ENCODE results near the gene MPZL2. TPM values are rescaled to one million over a fixed set of nuclear protein-coding genes. Genes with fewer than 3 reads are reported as not detected.
"Not testable (repeated sequence)": the region's sequence is repeated elsewhere in the genome, so short reads cannot be mapped to it uniquely, and the experiment has no call there.

The MPZL2 gene
- total RNA-seq: 49.6 TPM

GRCh38 chr11:118263695-118264568 lies at the start of gene MPZL2:
Gene MPZL2, minus strand, starts transcription at chr11:118264297. Its CDS starts 144 bp downstream, at chr11:118264153.
- DNase-seq (ENCODE audit: low spot score) (no peak), ATAC-seq (peak; percentile 50)
- intact Hi-C loops (cut with DNase I): no loop called here

GRCh38 chr11:118313242-118313641 lies 49.1 kb upstream of the MPZL2 start:
- ATAC-seq: no peak
- no peak for DNase-seq (ENCODE audit: low spot score)
- intact Hi-C loops (cut with DNase I): loop anchor here (5.0 kb wide), 1 partner anchor 39 kb away; no protein-coding TSS in a partner anchor

GRCh38 chr11:118312328-118312727 lies 48.2 kb upstream of the MPZL2 start:
- intact Hi-C loops (cut with DNase I): loop anchor here (5.0 kb wide), 1 partner anchor 40 kb away; no protein-coding TSS in a partner anchor
- ATAC-seq: no peak
- no peak for DNase-seq (ENCODE audit: low spot score)

DNA sequence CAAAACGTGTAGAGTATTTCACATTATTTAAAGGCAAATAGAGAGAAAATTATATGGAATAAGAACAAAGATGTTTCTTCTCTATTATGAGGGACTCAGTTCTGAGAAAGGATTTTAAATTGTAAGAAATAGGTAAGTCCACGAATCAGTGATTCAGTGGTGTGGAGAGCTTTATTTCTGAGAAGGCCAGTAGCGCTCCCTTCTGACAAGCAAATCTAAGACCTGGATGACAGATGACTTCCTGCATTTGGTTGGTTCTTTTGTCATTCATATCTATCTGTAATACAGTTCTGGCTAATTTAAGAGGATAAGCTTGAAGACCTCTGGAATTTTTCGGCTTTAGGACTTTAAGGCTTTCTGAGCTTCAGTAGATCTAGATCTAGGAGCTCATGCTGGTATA lies 47.4 kb upstream of the MPZL2 start:
- intact Hi-C loops (cut with DNase I): loop anchor here (5.0 kb wide), 1 partner anchor 41 kb away; no protein-coding TSS in a partner anchor
- DNase-seq (ENCODE audit: low spot score) (no peak), ATAC-seq (no peak)

- no peak for DNase-seq (ENCODE audit: low spot score)
- ATAC-seq: no peak
- intact Hi-C loops (cut with DNase I): loop anchor here (5.0 kb wide), 1 partner anchor 41 kb away; no protein-coding TSS in a partner anchor
These were observed 46.8 kb upstream of the MPZL2 start for GRCh38 chr11:118310781-118311485.

DNA sequence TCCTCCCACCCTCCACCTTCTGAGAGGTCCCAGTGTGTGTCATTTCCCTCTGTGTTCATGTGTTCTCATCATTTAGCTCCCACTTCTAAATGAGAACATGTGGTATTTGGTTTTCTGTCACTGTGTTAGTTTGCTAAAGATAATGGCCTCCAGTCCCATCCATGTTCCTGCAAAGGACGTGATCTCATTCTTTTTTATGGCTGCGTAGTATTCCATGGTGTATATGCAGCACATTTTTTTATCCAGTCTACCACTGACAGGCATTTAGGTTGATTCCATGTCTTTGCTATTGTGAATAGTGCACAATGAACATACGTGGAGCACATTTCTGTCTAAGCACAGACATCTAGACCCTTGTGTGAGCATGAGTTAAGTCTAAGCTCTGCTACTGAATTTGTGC lies 46.2 kb upstream of the MPZL2 start:
- ATAC-seq: no peak

DNA sequence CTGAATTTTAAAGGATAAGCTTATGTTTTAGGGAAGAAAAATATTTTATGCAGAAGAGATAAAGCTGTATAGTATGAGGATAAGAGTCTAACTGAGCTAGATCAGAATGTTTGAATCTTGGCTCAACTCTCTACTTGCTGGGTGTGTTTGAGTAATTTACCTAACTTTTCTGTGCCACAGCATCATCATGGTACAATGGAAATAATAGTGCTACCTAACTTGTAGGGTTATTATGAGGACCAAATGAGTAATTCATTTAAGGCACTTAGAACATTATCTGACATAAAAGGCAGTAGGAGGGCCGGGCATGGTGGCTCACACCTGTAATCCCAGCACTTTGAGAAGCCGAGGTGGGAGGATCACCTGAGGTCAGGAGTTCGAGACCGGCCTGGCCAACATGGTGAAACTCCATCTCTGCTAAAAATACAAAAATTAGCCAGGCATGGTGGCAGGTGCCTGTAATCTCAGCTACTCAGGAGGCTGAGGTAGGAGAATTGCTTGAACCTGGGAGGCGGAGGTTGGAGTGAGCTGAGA lies 45.0 kb upstream of the MPZL2 start:
- DNase-seq (ENCODE audit: low spot score); ATAC-seq; intact Hi-C loops (cut with DNase I): not testable (repeated sequence)

More for the DNA sequence above, 46.2 kb upstream of the MPZL2 start:
- intact Hi-C loops (cut with DNase I): loop anchor here (5.0 kb wide), 1 partner anchor 42 kb away; no protein-coding TSS in a partner anchor
- DNase-seq (ENCODE audit: low spot score): no peak

DNA sequence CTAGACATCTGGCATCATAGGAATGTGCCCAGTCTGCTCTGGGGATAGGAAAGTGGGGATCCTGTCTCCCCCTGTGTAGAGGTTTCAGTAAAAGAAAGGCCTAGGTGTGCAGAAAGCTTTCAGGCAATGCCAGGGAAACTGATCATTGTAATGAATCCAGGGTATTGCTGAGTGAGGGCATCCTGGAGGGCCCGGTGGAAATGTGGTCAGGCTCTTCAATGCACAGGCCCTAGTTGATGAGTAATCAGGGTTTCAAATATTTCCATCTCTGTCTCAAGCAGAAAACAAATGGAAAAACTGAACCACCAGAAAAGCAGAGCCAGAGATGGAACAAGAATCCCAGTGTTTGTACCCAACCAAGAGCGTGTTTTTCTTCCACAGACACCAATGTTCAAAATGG lies 42.5 kb upstream of the MPZL2 start:
- DNase-seq (ENCODE audit: low spot score) (no peak), ATAC-seq (no peak)
- intact Hi-C loops (cut with DNase I): no loop called here

DNA sequence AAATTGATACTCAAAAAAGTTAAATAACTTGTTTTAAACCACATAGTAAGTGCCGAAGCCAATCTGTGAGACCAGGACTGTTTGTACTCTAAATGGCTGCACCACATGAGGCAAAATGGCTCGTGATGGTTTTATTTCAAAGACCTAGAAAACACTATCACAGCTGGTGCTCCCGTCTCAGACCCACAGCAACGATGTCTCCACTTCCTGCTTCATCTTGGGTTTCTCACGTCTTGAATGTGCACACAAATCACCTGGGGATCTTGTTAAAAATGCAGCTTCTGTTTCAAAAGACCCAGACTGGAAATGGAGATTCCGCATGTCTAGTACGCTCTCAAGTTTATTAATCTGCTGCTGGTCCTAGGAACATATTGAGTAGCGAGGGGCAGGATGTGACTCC lies 41.6 kb upstream of the MPZL2 start:
- no peak for ATAC-seq
- intact Hi-C loops (cut with DNase I): no loop called here
- no peak for DNase-seq (ENCODE audit: low spot score)

- intact Hi-C loops (cut with DNase I): no loop called here
- ATAC-seq (no peak), DNase-seq (ENCODE audit: low spot score) (no peak)
These were observed 40.6 kb upstream of the MPZL2 start, which contains the start of gene CD3E for GRCh38 chr11:118304568-118305248. Gene CD3E, plus strand, starts transcription at chr11:118304730. Its CDS starts 223 bp downstream, at chr11:118304953.

DNA sequence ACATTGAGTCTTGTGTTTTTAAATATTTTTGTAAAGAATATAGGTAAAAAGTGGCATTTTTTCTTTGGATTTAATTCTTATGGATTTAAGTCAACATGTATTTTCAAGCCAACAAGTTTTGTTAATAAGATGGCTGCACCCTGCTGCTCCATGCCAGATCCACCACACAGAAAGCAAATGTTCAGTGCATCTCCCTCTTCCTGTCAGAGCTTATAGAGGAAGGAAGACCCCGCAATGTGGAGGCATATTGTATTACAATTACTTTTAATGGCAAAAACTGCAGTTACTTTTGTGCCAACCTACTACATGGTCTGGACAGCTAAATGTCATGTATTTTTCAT lies 40.1 kb upstream of the MPZL2 start:
- DNase-seq (ENCODE audit: low spot score) (no peak), ATAC-seq (no peak)
- intact Hi-C loops (cut with DNase I): no loop called here

GRCh38 chr11:118301600-118302195 lies 37.6 kb upstream of the MPZL2 start:
- no peak for DNase-seq (ENCODE audit: low spot score)
- intact Hi-C loops (cut with DNase I): no loop called here
- no peak for ATAC-seq

- DNase-seq (ENCODE audit: low spot score) (no peak), ATAC-seq (no peak)
- intact Hi-C loops (cut with DNase I): no loop called here
These were observed 31.8 kb upstream of the MPZL2 start for GRCh38 chr11:118295815-118296454.

GRCh38 chr11:118295199-118295598 lies 31.1 kb upstream of the MPZL2 start:
- intact Hi-C loops (cut with DNase I): no loop called here
- no peak for ATAC-seq
- DNase-seq (ENCODE audit: low spot score): no peak

DNA sequence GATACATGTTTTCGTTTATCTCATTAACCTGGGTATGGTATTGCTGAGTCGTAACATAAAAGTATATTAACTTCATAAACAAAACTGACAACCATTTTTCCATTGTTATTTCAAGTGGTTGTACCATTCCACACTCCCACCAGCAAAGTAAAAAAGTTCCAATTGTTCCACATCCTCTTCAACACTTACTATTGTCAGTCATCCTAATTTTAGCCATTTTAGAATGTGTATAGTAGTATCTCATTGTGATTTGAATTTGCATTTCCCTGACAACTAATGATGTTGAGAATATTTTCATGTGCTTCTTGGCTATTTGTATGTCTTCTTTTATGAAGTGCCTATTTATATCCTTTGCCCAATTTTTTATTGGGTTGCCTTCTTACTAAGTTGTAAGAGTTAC lies 30.0 kb upstream of the MPZL2 start:
- intact Hi-C loops (cut with DNase I): no loop called here
- ATAC-seq: no peak
- DNase-seq (ENCODE audit: low spot score): no peak

DNA sequence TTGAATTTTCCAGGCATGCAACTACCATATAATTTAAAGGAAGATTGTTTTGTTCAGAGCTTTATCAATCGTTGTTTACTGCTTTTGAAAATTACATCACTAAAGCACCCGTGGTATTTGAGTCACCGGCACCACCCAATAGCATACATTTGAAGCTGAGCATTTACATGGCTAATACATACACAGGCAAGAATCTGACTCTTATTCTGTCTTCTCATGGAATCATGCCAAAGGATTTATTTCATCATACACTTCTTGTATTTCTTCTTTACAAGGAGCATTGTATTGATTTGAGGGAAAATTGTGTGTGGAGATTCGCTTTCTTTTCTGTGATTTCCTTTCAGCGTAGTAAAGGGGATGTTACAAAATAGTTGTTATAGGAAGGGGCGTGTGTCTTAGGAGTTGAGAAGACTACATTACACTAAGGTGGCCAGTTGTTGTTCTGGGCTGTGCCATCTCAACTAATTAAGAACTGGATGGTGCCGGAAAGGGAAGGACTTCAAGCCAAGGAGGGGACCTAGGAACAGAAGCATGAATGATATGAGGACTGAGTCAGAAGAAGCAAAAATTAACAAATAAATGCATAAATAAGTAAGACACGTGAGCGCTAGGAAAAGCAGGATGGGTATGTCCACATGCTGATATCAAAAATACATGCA lies 27.5 kb upstream of the MPZL2 start:
- no peak for DNase-seq (ENCODE audit: low spot score)
- no peak for ATAC-seq
- intact Hi-C loops (cut with DNase I): no loop called here

- no peak for DNase-seq (ENCODE audit: low spot score)
- ATAC-seq: peak; percentile 24
- intact Hi-C loops (cut with DNase I): no loop called here
These were observed 26.8 kb upstream of the MPZL2 start for GRCh38 chr11:118290923-118291322.

- ATAC-seq: no peak
- intact Hi-C loops (cut with DNase I): loop anchor here (10.0 kb wide), 2 partner anchors 55 to 85 kb away; partner anchors contain the start of genes CD3D and CD3G
- DNase-seq (ENCODE audit: low spot score): no peak
These were observed 25.3 kb upstream of the MPZL2 start for GRCh38 chr11:118289401-118289800.

Measured in sciatic nerve (tissue), 2 donors.